ENCODE results near the gene SLC6A13. TPM values are rescaled to one million over a fixed set of nuclear protein-coding genes. Genes with fewer than 3 reads are reported as not detected.

SLC6A13 gene
- total RNA-seq, 2 experiments from 2014 or later: 0.11 to 0.60 TPM

DNA sequence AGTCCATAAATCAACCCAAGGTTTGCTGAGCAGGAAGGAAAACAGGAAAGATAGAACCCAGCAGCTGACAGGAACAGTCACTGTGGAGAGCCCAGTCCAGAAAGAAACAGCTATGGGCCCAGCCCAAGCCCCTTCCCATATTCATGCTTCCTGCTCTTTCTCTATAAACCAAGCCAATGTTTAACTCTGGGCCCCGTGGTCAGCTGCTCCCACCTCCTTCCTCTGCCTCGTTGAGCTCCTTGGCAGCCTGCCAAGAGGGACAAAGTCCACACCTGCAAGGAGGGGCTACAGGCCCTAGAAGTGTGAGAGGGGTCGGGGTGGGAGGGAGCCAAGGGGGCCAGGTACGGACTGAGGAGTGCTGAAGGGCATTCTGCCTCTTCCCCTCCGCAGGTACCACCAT lies 10.0 kb downstream of the SLC6A13 start:
- H3K4me1 Mint-ChIP-seq (ENCODE audit: low read depth): no peaks in the 10 kb centered on the region
- ATAC-seq (ENCODE audit: poor library complexity): no peak
- Histone ChIP-seq H3K4me1 (ENCODE audit: insufficient read depth, low read length) (no peaks in the 10 kb centered on the region), H3K27ac (ENCODE audit: low read depth in 1 of 2, low read length in 2 of 2) (no peak overlapping the region), H3K36me3 (ENCODE audit: insufficient read depth, low read length) (no peaks in the 10 kb centered on the region), H3K4me3 (ENCODE audit: low read length) (no peak overlapping the region), H3K27me3 (ENCODE audit: control insufficient read depth in 1 of 2, insufficient read depth in 2 of 2, low read length in 2 of 2) (peaks cover 4 to 19% of the 10 kb centered on the region in 2 experiments), H3K9me3 (ENCODE audit: control insufficient read depth in 1 of 2, insufficient read depth in 1 of 2, low read length in 2 of 2) (peaks cover 0 to 5% of the 10 kb centered on the region in 2 experiments)
- H3K36me3 Mint-ChIP-seq (ENCODE audit: low read depth): no peaks in the 10 kb centered on the region
- POLR2A ChIA-PET: no interaction called here
- no peak overlapping the region for H3K4me3 Mint-ChIP-seq
- peaks cover 35% of the 10 kb centered on the region for H3K27me3 Mint-ChIP-seq
- intact Hi-C loops (cut with DNase I, micrococcal nuclease): no loop called here
- TF ChIP-seq CTCF (IDR thresholded peaks at IDR 0.05): no peak
- H3K27ac Mint-ChIP-seq: no peak overlapping the region
- DNase-seq: no peak
- CTCF ChIA-PET: no interaction called here
- H3K9me3 Mint-ChIP-seq: peaks cover 2% of the 10 kb centered on the region

- Histone ChIP-seq H3K4me1 (ENCODE audit: insufficient read depth, low read length) (no peaks in the 10 kb centered on the region), H3K4me3 (ENCODE audit: low read length) (no peak overlapping the region), H3K27me3 (ENCODE audit: control insufficient read depth in 1 of 2, insufficient read depth in 2 of 2, low read length in 2 of 2) (peaks cover 0 to 11% of the 10 kb centered on the region in 2 experiments), H3K36me3 (ENCODE audit: insufficient read depth, low read length) (no peaks in the 10 kb centered on the region), H3K9me3 (ENCODE audit: control insufficient read depth in 1 of 2, insufficient read depth in 1 of 2, low read length in 2 of 2) (peaks cover 6 to 9% of the 10 kb centered on the region in 2 experiments), H3K27ac (ENCODE audit: low read depth in 1 of 2, low read length in 2 of 2) (no peak overlapping the region)
- Mint-ChIP-seq H3K27me3 (peaks cover 15% of the 10 kb centered on the region), H3K4me1 (ENCODE audit: low read depth) (no peaks in the 10 kb centered on the region), H3K27ac (no peak overlapping the region), H3K4me3 (no peak overlapping the region), H3K9me3 (peaks cover 2% of the 10 kb centered on the region), H3K36me3 (ENCODE audit: low read depth) (peaks cover 4% of the 10 kb centered on the region)
- ChIA-PET CTCF (no interaction called here), POLR2A (no interaction called here)
- no peak for ATAC-seq (ENCODE audit: poor library complexity)
- intact Hi-C loops (cut with DNase I, micrococcal nuclease): no loop called here
- no peak for TF ChIP-seq CTCF (IDR thresholded peaks at IDR 0.05)
- no peak for DNase-seq
These were observed 15.4 kb downstream of the SLC6A13 start for GRCh38 chr12:247271-247670.

GRCh38 chr12:243381-243780 lies 19.3 kb downstream of the SLC6A13 start:
- peaks cover 4% of the 10 kb centered on the region for H3K36me3 Mint-ChIP-seq (ENCODE audit: low read depth)
- H3K27ac ChIP-seq (ENCODE audit: low read depth in 1 of 2, low read length in 2 of 2): no peak overlapping the region
- H3K4me1 Mint-ChIP-seq (ENCODE audit: low read depth): no peaks in the 10 kb centered on the region
- H3K4me1 ChIP-seq (ENCODE audit: insufficient read depth, low read length): no peaks in the 10 kb centered on the region
- H3K36me3 ChIP-seq (ENCODE audit: insufficient read depth, low read length): no peaks in the 10 kb centered on the region
- H3K27ac Mint-ChIP-seq: no peak overlapping the region
- no peak overlapping the region for H3K4me3 Mint-ChIP-seq
- H3K9me3 ChIP-seq (ENCODE audit: control insufficient read depth in 1 of 2, insufficient read depth in 1 of 2, low read length in 2 of 2): peaks cover 6 to 9% of the 10 kb centered on the region in 2 experiments
- H3K27me3 Mint-ChIP-seq: peaks cover 32% of the 10 kb centered on the region
- ChIA-PET POLR2A (no interaction called here), CTCF (no interaction called here)
- ATAC-seq (ENCODE audit: poor library complexity) (no peak), DNase-seq (no peak)
- peaks cover 0 to 11% of the 10 kb centered on the region in 2 experiments for H3K27me3 ChIP-seq (ENCODE audit: control insufficient read depth in 1 of 2, insufficient read depth in 2 of 2, low read length in 2 of 2)
- intact Hi-C loops (cut with DNase I, micrococcal nuclease): no loop called here
- no peak for TF ChIP-seq CTCF (IDR thresholded peaks at IDR 0.05)
- H3K9me3 Mint-ChIP-seq: peaks cover 2% of the 10 kb centered on the region
- no peak overlapping the region for H3K4me3 ChIP-seq (ENCODE audit: low read length)
